Central memory CD4-positive, alpha-beta T cell (primary cell): ENCODE measurements around the gene DHX40.
"Not testable (repeated sequence)": the region's sequence is repeated elsewhere in the genome, so short reads cannot be mapped to it uniquely, and the experiment has no call there.

Source experiments
- DNase-seq: peaks from one replicate; pipeline ENCODE4 v3.0.0; 2022

The DHX40 gene

GRCh38 chr17:59631276-59631675, 65.9 kb downstream of the DHX40 start:
- no peak for DNase-seq

- DNase-seq: no peak
Measured at GRCh38 chr17:59632398-59632797, 67.0 kb downstream of the DHX40 start.

- no peak for DNase-seq
Measured at GRCh38 chr17:59633658-59634359, 68.4 kb downstream of the DHX40 start.

GRCh38 chr17:59634632-59635541, 69.5 kb downstream of the DHX40 start:
- no peak for DNase-seq

GRCh38 chr17:59637611-59638310, 72.4 kb downstream of the DHX40 start:
- DNase-seq: no peak

GRCh38 chr17:59638553-59638952, 73.1 kb downstream of the DHX40 start:
- no peak for DNase-seq

- peak; percentile 23 for DNase-seq
Measured at GRCh38 chr17:59641799-59642484, 76.5 kb downstream of the DHX40 start.

- no peak for DNase-seq
Measured at GRCh38 chr17:59642565-59642964, 77.2 kb downstream of the DHX40 start.

GRCh38 chr17:59643159-59644140, 78.0 kb downstream of the DHX40 start:
- no peak for DNase-seq

GRCh38 chr17:59647288-59647687, 81.9 kb downstream of the DHX40 start:
- no peak for DNase-seq

- DNase-seq: no peak
Measured at GRCh38 chr17:59649886-59650285, 84.5 kb downstream of the DHX40 start.

- no peak for DNase-seq
Measured at GRCh38 chr17:59650642-59651041, 85.2 kb downstream of the DHX40 start.

GRCh38 chr17:59651346-59651745, 85.9 kb downstream of the DHX40 start:
- DNase-seq: peak; percentile 36

GRCh38 chr17:59652119-59652518, 86.7 kb downstream of the DHX40 start:
- DNase-seq: no peak

GRCh38 chr17:59656624-59657023, 91.2 kb downstream of the DHX40 start:
- DNase-seq: not testable (repeated sequence)
